H9 (cell line): ENCODE results near the gene UQCC2. TPM values are rescaled to one million over a fixed set of nuclear protein-coding genes. Genes with fewer than 3 reads are reported as not detected.

Experiments used
- DNase-seq: peaks from one replicate; pipeline ENCODE4 v3.0.0-alpha.2; 2017
- H2AFZ ChIP-seq: one replicate; pipeline ENCODE4 v1.6.1; 2013; ENCODE audit warnings: mild to moderate bottlenecking, low read length, control low read depth, moderate library complexity
- H2AK5ac ChIP-seq: 2 replicates; pipeline ENCODE4 v1.6.1; 2013; ENCODE audit warnings: low read length, control low read depth, mixed read lengths; ENCODE audit not compliant: insufficient read length
- H2BK120ac ChIP-seq: one replicate; pipeline ENCODE4 v1.6.1; 2013; ENCODE audit warnings: low read depth, mild to moderate bottlenecking, low read length, control low read depth, inconsistent platforms; ENCODE audit not compliant: poor library complexity, severe bottlenecking
- H2BK12ac ChIP-seq: 2 replicates; pipeline ENCODE4 v1.6.1; 2013; ENCODE audit warnings: low read length, control low read depth, mixed read lengths, low read depth; ENCODE audit not compliant: insufficient read length
- H2BK15ac ChIP-seq: 2 replicates; pipeline ENCODE4 v1.6.1; 2013; ENCODE audit warnings: low read depth, low read length, control low read depth
- H2BK20ac ChIP-seq: one replicate; pipeline ENCODE4 v1.6.1; 2013; ENCODE audit warnings: low read depth, mild to moderate bottlenecking, low read length, control low read depth, inconsistent platforms; ENCODE audit not compliant: poor library complexity, severe bottlenecking
- H2BK5ac ChIP-seq: 2 replicates; pipeline ENCODE4 v1.6.1; 2013; ENCODE audit warnings: low read length, control low read depth, mixed read lengths; ENCODE audit not compliant: insufficient read length
- H3K14ac ChIP-seq: 2 replicates; pipeline ENCODE4 v1.6.1; 2013; ENCODE audit warnings: low read length, control low read depth; ENCODE audit not compliant: insufficient read depth
- H3K18ac ChIP-seq: 2 replicates; pipeline ENCODE4 v1.6.1; 2013; ENCODE audit warnings: low read depth, mild to moderate bottlenecking, mixed read lengths, low read length, control low read depth; ENCODE audit not compliant: insufficient read length
- H3K23ac ChIP-seq: 2 replicates; pipeline ENCODE4 v1.6.1; 2013; ENCODE audit warnings: low read length, control low read depth, mixed read lengths, low read depth; ENCODE audit not compliant: insufficient read length
- H3K23me2 ChIP-seq: 2 replicates; pipeline ENCODE4 v1.6.1; 2013; ENCODE audit warnings: low read depth, mild to moderate bottlenecking, mixed read lengths, low read length, control low read depth; ENCODE audit not compliant: insufficient read length, poor library complexity, severe bottlenecking
- H3K27ac ChIP-seq: 2 replicates; pipeline ENCODE4 v1.5.1; 2013; ENCODE audit warnings: low read length, control low read depth, mixed read lengths, low read depth; ENCODE audit not compliant: insufficient read length
- H3K27me3 ChIP-seq: 2 replicates; pipeline ENCODE4 v1.6.1; 2013; ENCODE audit warnings: low read length, control low read depth, inconsistent platforms; ENCODE audit not compliant: insufficient read depth
- H3K4ac ChIP-seq: 2 replicates; pipeline ENCODE4 v1.6.1; 2013; ENCODE audit warnings: low read depth, mild to moderate bottlenecking, control low read depth, inconsistent platforms, low read length, moderate library complexity
- H3K4me1 ChIP-seq: 2 replicates; pipeline ENCODE4 v1.6.1; 2013; ENCODE audit warnings: low read length, control low read depth, inconsistent platforms; ENCODE audit not compliant: insufficient read depth
- H3K4me2 ChIP-seq: 2 replicates; pipeline ENCODE4 v1.6.1; 2013; ENCODE audit warnings: low read length, control low read depth, mixed read lengths; ENCODE audit not compliant: insufficient read length, insufficient read depth
- H3K56ac ChIP-seq: 2 replicates; pipeline ENCODE4 v1.6.1; 2013; ENCODE audit warnings: low read depth, mild to moderate bottlenecking, mixed read lengths, low read length, control low read depth; ENCODE audit not compliant: insufficient read length
- H3K79me1 ChIP-seq: 2 replicates; pipeline ENCODE4 v1.6.1; 2013; ENCODE audit warnings: low read depth, mild to moderate bottlenecking, moderate library complexity, low read length, control low read depth, inconsistent platforms; ENCODE audit not compliant: insufficient read depth, poor library complexity, severe bottlenecking
- H3K79me2 ChIP-seq: 2 replicates; pipeline ENCODE4 v1.6.1; 2013; ENCODE audit warnings: low read length, control low read depth, inconsistent platforms; ENCODE audit not compliant: insufficient read depth
- H3K9ac ChIP-seq: 2 replicates; pipeline ENCODE4 v1.6.1; 2013; ENCODE audit warnings: low read length, control low read depth, mixed read lengths; ENCODE audit not compliant: insufficient read length; ENCODE audit errors: extremely low read depth
- H3K9me3 ChIP-seq: one replicate; pipeline ENCODE4 v1.6.1; 2013; ENCODE audit warnings: low read depth, low read length, inconsistent platforms; ENCODE audit not compliant: control insufficient read depth
- H3T11ph ChIP-seq: one replicate; pipeline ENCODE4 v1.6.1; 2013; ENCODE audit warnings: mild to moderate bottlenecking, low read length, control low read depth, inconsistent platforms
- H4K20me1 ChIP-seq: one replicate; pipeline ENCODE4 v1.6.1; 2013; ENCODE audit not compliant: control insufficient read depth, insufficient read length, insufficient read depth
- H4K5ac ChIP-seq: 2 replicates; pipeline ENCODE4 v1.6.1; 2013; ENCODE audit warnings: low read depth, mild to moderate bottlenecking, mixed read lengths, low read length, control low read depth; ENCODE audit not compliant: insufficient read length
- H4K8ac ChIP-seq: replicated peaks from 2 replicates; pipeline ENCODE4 v1.6.1; 2013; ENCODE audit warnings: low read length, control low read depth, mixed read lengths, low read depth; ENCODE audit not compliant: insufficient read length
- H4K91ac ChIP-seq: 2 replicates; pipeline ENCODE4 v1.6.1; 2013; ENCODE audit warnings: low read depth, mild to moderate bottlenecking, moderate library complexity, mixed read lengths, low read length, control low read depth; ENCODE audit not compliant: insufficient read length
- H3K27ac Mint-ChIP-seq, 3 experiments: 2 replicates in 2 of 3; 3 replicates in 1 of 3; pipeline ENCODE4 v1.8.0; 2020 to 2021; ENCODE audit warnings: mixed read lengths in 3 of 3, mild to moderate bottlenecking in 1 of 3, moderate library complexity in 1 of 3
- H3K27me3 Mint-ChIP-seq: 2 replicates; pipeline ENCODE4 v1.8.0; 2021; ENCODE audit warnings: low read depth, mild to moderate bottlenecking, moderate library complexity, mixed read lengths
- H3K36me3 Mint-ChIP-seq, 3 experiments: 2 replicates in 2 of 3; 3 replicates in 1 of 3; pipeline ENCODE4 v1.8.0; 2020 to 2021; ENCODE audit warnings: low read depth in 3 of 3, mixed read lengths in 3 of 3; ENCODE audit not compliant: insufficient read depth in 1 of 3
- H3K4me1 Mint-ChIP-seq, 2 experiments: 2 replicates each; pipeline ENCODE4 v1.8.0; 2020; ENCODE audit warnings: mixed read lengths in 2 of 2
- H3K4me3 Mint-ChIP-seq, 2 experiments: 2 replicates in 1 of 2; 3 replicates in 1 of 2; pipeline ENCODE4 v1.8.0; 2020 to 2021; ENCODE audit warnings: mild to moderate bottlenecking in 2 of 2, mixed read lengths in 2 of 2, moderate library complexity in 1 of 2
- H3K9me3 Mint-ChIP-seq, 2 experiments: 2 replicates in 1 of 2; 3 replicates in 1 of 2; pipeline ENCODE4 v1.8.0; 2020; ENCODE audit warnings: mild to moderate bottlenecking in 2 of 2, mixed read lengths in 2 of 2, moderate library complexity in 1 of 2
- WGBS: extraction: QIAGEN DNeasy Blood & Tissue Kit; methylation state at CpG from one replicate; pipeline ENCODE4 v1.1.7; 2013; ENCODE audit warnings: missing lambda C conversion rate, low lambda C conversion rate, mixed read lengths; ENCODE audit not compliant: insufficient read length; ENCODE audit errors: extremely low coverage; 5-methylcytosine and 5-hydroxymethylcytosine counted together
- total RNA-seq: library from RNA; stranded (reverse); gene quantifications from 2 replicates; pipeline ENCODE4 v1.2.1, GENCODE V29; 2021
- TF ChIP-seq, protein P1 (sequence below): fragments of 200-600 bp; sonication (generic); conservative IDR thresholded peaks from 3 replicates; pipeline ENCODE4 v1.8.0; 2021; ENCODE audit warnings: antibody characterized with exemption, mild to moderate bottlenecking

The UQCC2 gene
- total RNA-seq, 1 experiment from 2014 or later: 140 TPM

- H3K9me3 Mint-ChIP-seq: no peaks in the 10 kb centered on the region; a peak in 2 of 5 replicates
- H3K4me1 ChIP-seq: no peaks in the 10 kb centered on the region
- H3K18ac ChIP-seq: no peak overlapping the region
- H2AFZ ChIP-seq: no peak overlapping the region
- WGBS: no CpG with 5 or more reads among the region's 13 CpGs
- no peak overlapping the region for H2BK120ac ChIP-seq
- no peaks in the 10 kb centered on the region for H4K20me1 ChIP-seq
- H3K27ac Mint-ChIP-seq: no peak overlapping the region; a peak in 1 of 7 replicates
- H3K79me2 ChIP-seq: no peaks in the 10 kb centered on the region
- no peak overlapping the region for H4K8ac ChIP-seq
- H4K5ac ChIP-seq: no peak overlapping the region
- no peak overlapping the region for H3K4me2 ChIP-seq
- H3K4me1 Mint-ChIP-seq: peaks cover 23 to 51% of the 10 kb centered on the region in 2 experiments
- no peak overlapping the region for H2BK5ac ChIP-seq
- H3T11ph ChIP-seq: no peak overlapping the region
- H3K4ac ChIP-seq: no peak overlapping the region
- no peaks in the 10 kb centered on the region for H3K36me3 Mint-ChIP-seq
- H3K4me3 Mint-ChIP-seq: no peak overlapping the region; a peak in 1 of 5 replicates
- TF ChIP-seq, protein P1, sequence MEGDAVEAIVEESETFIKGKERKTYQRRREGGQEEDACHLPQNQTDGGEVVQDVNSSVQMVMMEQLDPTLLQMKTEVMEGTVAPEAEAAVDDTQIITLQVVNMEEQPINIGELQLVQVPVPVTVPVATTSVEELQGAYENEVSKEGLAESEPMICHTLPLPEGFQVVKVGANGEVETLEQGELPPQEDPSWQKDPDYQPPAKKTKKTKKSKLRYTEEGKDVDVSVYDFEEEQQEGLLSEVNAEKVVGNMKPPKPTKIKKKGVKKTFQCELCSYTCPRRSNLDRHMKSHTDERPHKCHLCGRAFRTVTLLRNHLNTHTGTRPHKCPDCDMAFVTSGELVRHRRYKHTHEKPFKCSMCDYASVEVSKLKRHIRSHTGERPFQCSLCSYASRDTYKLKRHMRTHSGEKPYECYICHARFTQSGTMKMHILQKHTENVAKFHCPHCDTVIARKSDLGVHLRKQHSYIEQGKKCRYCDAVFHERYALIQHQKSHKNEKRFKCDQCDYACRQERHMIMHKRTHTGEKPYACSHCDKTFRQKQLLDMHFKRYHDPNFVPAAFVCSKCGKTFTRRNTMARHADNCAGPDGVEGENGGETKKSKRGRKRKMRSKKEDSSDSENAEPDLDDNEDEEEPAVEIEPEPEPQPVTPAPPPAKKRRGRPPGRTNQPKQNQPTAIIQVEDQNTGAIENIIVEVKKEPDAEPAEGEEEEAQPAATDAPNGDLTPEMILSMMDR: no peak
- H3K14ac ChIP-seq: no peak overlapping the region
- H2AK5ac ChIP-seq: no peak overlapping the region
- H3K27me3 ChIP-seq: no peaks in the 10 kb centered on the region
- no peak overlapping the region for H4K91ac ChIP-seq
- DNase-seq: no peak
- no peak overlapping the region for H3K23ac ChIP-seq
- H2BK12ac ChIP-seq: no peak overlapping the region
- peaks cover 3% of the 10 kb centered on the region; the same call in 1 of the 2 replicates for H3K27me3 Mint-ChIP-seq
- no peak overlapping the region for H2BK15ac ChIP-seq
- H3K23me2 ChIP-seq: no peaks in the 10 kb centered on the region
- no peak overlapping the region for H2BK20ac ChIP-seq
- no peak overlapping the region for H3K27ac ChIP-seq
- H3K56ac ChIP-seq: no peak overlapping the region
- no peaks in the 10 kb centered on the region for H3K79me1 ChIP-seq
- no peaks in the 10 kb centered on the region for H3K9me3 ChIP-seq
- H3K9ac ChIP-seq: no peak overlapping the region
Observed at GRCh38 chr6:33755070-33755869, 43.8 kb upstream of the UQCC2 start.
